NCI-H2196 (cell line): ENCODE results near the gene LST1.

Experiments
- DNase-seq: peaks from one replicate; lab custom pipeline; 2025; ENCODE audit not compliant: unreplicated experiment; lab: John Stamatoyannopoulos, UW

The LST1 gene

DNA sequence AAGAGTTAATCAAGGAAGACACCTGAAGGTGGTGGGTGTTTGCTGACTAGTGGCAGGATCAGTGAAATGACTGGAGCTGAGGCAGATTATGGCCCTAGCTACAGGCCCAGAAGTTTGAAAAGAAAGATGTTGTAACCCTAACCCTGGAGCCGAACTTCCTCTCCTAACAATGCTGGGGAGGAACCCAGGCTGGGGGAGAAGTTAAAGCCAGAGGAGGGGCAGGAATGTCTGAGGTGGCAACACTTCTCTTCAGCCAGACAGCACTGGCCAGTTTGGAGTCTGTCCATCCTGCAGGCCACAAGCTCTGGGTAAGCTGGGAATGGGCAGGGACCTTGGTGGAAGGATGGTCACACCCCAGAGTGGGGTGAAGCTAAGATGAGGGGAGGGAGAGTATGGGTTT, at the start of gene LST1:
LST1 (plus strand) TSS at position 270 of the 400 bp plus-strand sequence. CDS start 1,023 bp downstream, outside the sequence.
- no peak for DNase-seq

DNA sequence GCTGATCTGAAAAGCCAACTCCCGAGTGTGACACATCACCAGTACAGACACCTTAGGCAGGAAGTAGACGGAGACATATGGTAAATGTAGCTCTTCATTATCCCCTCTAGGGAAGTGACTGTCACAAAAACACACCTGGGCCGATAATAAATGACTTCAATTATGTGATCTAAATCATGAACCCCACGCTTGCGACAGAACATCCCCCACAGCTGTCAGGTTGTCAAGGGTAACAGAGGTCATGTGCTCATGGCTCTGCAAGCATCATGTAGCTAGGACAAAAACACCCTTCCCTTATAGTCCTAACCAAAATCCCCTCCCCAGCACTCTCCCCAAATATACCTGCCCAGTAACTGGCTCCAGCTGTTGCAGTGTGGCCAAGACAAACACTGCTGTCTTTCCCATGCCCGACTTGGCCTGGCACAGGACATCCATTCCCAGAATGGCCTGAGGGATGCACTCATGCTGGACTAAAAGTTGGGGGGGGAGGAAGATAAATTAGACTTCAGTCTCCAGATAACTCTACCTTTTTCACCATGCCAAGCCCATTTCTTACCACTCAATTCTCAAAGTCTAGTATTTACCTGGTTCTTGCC, 47.2 kb upstream of the LST1 start:
- no peak for DNase-seq

DNA sequence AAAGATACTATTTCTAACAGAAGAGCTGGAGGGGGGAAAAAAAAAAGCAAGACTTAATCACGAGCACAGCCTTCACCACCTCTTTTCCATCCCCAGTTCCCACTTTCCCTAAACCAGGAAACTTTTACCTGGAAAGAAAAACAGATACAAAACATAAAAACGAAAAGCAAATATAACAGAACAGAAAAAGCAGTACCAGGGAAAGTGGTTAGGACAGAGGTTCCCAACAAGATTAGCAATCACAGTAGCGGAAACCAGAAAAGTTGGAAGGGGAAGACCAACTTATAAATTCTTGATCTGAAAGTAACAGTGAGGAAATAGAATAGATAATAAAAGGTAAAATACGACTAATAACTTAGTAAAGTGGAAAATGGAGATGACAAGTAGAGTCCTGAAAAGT, 45.4 kb upstream of the LST1 start:
- no peak for DNase-seq

DNA sequence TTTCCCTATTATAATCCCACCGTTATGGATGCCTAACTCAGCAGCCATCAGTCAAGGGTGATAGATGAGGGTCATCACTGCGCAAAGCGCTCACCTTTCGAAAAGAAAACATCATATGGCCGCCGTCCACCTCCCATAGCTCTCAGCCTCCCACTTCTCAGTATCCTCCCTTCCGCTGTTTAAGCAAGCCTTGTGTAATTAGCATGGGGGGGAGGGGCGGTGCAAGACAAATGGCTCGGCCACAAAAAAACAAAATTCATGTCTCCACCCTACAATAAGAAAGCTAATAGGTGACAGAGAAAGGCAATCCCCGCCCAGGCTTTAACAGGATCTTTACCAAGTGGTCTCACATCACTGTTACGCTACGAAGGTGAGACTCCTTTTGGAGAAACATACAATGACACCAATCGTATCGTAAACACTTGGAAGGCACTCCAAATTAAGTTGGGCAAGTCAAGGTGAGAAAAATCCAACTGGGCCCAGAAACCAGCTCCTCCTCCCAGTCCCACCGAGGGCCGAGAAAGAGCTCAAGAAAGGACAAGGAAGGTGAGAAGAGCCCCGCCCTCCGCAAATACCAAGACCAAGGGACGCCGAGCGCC, 44.9 kb upstream of the LST1 start:
- DNase-seq: peak; percentile 43

DNA sequence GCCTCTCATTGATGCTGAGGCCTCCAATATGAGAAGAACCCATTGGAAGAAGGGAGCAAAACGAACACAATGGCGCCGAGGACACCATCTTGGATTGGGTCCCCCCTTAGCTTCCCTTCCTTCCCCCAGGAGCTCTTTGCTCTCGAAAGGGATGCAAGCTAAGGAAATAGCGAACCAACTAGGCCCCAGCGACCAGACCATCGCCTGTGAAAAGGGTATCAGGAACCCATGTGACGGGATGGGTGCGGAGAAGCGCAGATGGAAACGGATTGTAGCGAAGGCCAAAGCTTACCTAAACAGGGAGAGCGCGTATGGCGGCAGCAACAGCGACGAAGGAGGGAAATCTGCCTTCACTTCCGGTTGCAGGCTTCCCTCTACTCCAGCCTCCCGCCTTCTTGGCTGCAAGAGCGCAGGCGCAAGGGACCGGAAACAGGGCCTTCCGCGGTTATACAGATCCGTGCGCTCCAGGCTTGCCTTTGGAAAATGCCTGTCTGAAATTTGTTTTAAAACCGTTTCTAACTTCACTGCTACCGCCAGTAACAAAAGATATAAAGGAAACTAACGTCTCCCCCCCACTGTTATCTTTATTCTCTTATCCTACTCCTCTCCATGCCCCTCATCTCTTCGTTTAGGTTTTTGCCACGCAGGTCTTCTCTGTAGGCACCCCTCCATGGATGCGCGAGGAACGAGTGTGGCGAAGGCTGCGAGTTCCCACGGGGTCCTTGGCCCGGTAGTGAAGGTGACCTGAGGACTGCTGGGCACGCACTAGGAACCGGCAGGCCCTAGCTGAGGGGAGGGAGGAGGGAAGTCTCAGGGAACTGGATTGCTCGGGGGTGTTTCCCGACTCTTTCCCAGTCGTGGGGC, 44.2 kb upstream of the LST1 start, which contains the start of gene DDX39B:
DDX39B (minus strand) TSS at position 346 of the 864 bp plus-strand sequence. CDS start 1,471 bp downstream, outside the sequence.
- peak; percentile 96 for DNase-seq

DNA sequence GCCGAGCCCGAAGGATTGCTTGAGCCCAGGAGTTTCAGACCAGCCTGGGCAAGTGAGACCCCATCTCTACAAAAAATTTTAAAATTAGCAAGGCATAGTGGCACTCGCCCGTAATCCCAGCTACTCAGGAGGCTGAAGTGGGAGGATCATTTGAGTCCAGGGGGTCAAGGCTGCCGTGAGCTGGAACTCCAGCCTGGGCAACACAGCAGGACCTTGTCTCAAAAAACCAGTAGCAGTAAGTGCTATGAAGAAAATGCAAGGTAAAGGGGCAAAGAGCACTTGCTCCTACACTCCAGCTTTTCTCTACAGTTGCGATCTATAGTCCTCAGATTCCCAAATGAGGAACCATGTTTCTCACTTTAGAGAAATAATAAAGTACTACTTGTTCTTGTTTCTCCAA, 42.4 kb upstream of the LST1 start:
- DNase-seq: no peak

DNA sequence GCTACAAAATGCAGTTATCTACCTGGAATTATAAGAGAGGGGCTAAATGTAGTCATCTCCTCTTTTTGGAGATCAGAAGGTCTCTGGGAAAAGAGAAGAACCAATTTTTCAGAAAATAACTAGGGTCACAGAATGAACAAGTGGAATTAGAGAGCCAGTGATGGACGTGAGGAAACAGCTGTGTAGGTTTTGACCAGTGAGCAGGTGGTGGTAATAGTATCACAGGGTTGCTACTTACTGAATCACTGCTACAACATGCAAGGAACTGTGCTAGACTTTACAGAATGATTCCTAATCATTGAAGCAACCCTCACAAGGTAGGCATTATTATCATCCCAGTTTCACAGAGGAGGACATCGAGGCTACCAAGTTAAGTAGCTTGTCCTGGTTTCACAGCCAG, 41.4 kb upstream of the LST1 start:
- DNase-seq: no peak

DNA sequence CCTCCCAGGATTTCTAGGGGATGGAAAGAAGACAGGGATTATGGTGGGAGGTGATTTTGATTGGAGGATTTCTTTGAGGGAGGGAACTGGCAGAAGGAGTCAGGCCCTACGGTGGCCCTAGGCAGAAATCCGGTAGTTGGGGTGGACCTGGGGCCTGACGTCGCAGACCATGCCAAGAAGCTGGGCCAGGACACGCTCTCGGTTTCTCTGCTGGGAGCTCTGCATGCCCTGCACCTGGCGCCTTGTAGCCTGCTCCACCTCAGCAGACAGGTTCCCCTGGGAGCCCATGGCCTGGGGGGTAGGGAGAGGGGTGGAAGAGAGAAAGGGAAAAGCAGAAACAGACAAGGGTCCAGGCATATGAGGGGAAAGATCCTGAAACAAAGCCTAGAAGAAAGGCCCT, 40.8 kb upstream of the LST1 start:
- DNase-seq: no peak

DNA sequence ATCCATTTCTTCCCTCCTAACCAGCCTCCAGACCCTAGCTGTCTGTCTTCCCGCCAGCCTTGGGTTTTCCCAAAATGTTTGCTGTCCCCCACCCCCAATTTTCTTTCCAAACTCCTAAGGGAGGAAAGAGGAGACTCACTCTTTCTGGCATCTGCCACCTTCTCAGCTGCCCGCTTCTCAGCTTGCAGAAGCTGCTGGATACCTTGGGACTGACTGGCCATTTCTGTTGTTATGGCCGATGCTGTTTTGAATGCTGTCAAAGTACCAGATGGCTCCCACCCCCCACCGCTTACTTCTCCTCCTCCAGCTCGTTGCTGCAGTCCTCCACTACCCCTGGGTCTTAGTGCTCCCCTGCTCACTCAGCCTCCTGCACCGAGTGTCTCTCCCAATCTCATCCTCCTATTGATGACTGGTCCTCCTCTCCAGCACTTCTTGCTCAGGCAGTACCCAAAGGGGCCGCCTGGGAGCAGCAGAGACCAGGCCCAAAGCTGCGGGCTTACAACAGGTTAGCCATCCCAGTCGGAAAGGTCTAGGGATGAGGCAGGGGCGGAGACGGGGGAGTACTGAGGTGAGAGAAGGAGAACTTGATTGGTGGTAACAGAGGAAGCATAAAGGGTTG, 39.6 kb upstream of the LST1 start, which contains the start of gene ATP6V1G2:
ATP6V1G2 (minus strand) TSS at position 270 of the 619 bp plus-strand sequence; CDS start at position 221, 49 bp downstream.
- peak; percentile 93 for DNase-seq

DNA sequence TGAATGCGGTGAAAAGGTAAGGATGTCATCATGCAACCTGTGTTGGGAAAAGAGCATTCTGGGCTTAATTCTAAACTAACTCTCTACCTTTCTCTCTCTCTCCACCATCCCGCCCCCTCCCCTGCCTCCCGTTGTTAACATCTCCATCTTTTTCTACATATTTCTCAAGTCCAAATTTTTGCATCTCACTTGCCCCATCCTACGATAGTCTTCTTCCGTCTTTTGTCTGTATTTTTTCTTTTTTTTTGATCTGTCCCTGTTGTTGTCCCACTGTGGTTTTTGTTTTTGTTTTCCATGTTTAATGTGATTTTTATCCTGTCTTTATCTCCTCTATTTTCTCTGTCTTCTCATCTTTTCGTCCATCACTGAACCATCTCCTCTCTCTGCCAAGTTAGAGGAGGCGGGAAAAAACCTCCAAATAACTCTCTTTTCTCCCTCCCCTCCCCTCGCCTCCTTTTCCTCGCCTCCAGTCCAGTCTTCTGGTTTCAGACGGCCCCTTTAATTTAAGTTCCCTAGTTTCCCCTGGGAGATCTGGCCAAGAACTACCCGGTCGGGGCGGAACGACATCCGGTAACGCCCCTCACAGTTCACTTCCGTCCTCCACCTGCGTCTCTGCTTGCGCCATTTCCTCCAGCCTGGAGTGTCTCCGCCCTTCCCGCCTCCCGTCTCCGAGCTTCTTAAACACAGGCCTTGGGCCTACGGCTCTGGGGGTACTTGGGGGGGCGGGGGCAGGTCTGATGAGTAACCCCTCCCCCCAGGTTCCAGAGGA, 38.9 kb upstream of the LST1 start, which contains the start of gene NFKBIL1:
NFKBIL1 (plus strand) TSS at position 651 of the 769 bp plus-strand sequence; CDS start at position 738, 87 bp downstream.
- peak; percentile 94 for DNase-seq

DNA sequence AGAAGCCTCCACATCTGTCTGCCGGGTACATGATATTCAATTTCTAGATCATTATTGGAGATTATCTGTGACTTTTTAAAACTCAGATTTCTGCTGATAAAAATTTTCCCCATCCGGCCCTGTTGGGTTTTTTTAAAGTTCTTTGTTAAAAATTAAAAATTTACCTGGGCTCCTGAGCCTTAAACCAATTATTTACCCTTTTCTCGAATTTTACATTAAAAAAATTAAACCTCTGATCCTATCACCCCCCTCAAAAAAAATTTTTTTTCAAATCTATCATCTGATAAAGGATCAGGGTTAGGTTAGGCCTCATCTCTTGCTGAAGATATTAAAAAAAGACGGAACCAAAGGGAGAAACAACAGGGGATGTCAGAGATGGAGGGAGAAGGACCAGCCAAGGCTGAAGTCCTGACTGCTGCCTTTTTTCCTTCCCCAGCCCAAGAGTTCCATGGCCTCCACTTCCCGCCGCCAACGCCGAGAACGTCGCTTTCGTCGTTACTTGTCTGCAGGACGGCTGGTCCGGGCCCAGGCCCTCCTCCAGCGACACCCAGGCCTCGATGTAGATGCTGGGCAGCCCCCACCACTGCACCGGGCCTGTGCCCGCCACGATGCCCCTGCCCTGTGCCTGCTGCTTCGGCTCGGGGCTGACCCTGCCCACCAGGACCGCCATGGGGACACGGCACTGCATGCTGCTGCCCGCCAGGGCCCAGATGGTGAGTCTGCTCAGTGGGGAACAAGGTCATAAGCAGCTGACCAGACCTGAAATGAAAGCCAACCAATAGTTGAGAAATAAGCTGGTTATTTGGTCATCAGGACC, 38.1 kb upstream of the LST1 start:
- no peak for DNase-seq

DNA sequence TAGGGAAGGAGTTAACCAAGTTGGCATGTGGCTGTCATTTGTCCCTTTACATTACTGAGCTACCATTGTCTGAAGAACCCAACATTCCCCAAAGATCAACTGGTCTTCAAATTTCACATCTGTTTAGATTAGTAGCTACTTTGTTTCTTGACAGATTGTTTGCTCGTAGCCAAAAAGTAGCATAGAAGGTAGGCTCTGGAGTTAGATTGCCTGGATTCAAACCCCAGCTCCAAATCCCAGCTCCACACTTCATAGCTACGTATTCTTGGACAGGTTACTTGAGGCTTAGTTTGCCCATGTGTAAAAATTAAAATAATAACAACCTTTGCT, 37.6 kb upstream of the LST1 start:
- no peak for DNase-seq

DNA sequence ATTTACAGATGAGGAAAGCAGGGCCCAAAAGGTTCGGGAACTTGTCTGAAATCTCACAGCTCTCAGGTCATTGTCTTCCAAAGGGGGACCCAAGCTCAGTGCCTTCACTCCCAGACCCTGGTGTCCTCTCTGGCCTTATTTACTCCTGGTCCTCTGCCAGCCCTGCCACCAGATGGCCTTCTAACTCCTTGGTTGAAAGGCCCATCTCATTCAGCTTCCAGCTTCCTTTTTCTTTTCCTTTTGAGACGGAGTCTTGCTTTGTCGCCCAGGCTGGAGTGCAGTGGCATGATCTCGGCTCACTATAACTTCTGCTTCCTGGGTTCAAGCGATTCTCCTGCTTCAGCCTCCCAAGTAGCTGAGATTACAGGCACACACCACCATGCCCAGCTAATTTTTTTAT, 34.7 kb upstream of the LST1 start:
- peak; percentile 24 for DNase-seq

DNA sequence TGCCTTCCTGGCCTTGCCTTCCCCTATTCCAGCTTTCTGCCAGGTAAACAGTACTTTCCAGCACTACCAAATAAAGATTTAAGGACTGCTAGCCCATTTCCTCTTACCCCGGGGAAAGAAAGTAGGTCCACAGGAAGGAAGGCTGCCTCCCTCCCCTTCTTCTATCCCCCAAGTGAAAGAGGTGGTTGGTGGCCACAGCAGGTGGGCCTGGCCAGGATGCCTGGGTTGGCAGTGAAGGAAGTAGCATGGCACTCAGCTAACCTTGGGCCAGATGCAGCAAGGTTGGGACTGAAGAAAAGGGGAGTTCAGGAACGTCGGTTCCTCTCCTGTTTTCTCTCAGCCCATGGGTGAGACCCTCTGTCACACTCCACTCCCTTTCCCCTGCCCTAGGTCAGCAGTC, 29.8 kb upstream of the LST1 start:
- DNase-seq: no peak

DNA sequence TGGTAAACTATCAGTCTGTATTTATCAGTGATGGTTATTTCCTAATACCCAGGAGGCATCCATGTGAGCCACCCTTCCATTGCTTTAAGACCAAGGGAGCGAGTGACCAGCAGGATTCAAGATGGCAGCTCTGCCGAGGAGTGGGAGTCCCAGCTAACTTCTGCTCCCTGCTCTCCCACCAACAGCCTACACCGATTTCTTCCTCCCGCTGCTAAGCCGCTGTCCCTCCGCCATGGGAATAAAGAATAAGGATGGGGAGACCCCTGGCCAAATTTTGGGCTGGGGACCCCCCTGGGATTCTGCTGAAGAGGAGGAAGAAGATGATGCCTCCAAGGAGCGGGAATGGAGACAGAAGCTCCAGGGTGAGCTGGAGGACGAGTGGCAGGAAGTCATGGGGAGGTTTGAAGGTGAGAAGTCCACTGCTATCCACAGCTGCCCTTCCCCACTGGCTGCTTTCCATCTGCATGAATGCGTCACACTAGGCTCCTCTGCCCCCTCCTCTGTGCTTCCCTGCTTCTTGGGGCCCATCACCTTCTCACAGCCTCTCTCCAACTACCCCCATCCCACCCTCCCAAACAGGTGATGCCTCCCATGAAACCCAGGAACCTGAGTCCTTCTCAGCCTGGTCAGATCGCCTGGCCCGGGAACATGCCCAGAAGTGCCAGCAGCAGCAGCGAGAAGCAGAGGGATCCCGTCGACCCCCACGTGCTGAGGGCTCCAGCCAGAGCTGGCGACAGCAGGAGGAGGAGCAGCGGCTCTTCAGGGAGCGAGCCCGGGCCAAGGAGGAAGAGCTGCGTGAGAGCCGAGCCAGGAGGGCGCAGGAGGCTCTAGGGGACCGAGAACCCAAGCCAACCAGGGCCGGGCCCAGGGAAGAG, 28.4 kb upstream of the LST1 start:
- no peak for DNase-seq

DNA sequence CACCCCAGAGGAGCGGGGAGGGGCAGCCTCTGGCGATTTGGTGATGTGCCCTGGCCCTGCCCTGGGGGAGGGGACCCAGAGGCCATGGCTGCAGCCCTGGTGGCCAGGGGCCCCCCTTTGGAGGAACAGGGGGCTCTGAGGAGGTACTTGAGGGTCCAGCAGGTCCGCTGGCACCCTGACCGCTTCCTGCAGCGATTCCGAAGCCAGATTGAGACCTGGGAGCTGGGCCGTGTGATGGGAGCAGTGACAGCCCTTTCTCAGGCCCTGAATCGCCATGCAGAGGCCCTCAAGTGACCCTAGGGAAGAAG, 27.8 kb upstream of the LST1 start:
- DNase-seq: no peak

DNA sequence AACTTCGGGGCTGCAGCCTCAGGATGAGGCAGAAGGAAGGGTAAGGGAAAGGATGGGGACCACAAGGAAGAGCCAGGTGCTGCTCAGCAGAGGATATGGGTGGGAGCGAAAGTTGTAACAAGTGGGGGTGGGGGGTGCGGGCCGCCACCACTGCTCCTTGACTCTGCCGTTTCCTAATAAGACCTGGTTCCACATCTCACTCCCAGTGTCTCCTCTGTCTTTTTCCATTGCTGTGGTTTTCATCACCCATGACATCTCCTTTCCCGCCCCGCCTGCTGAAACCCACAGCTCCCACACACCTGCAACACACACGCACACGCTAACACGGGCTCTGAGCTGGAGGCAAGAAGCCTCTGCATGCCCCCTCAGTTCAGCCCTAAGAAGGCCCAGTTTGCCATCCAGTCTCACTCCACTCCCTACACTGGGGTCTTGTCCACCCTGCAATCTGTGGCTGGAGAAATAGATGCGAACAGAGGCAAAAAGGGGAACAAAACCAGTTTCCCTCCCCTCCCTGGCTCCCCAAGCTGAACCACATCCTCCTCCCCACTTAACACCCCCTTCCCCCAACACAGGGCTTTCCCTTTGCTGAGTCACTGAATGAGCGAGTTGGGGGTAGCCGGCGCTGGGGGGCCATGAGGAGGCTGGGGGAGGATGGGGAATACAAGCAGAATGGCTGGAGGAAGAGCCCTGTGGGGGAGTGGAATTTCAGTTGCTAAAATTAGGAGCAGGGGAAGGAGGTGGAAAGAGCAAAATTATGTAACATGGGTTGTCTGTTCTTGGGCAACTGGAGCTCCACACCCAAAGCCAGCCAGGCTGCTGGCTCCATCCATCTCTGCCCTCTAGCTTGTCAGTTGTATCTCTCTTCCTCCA, 27.2 kb upstream of the LST1 start:
- DNase-seq: no peak

DNA sequence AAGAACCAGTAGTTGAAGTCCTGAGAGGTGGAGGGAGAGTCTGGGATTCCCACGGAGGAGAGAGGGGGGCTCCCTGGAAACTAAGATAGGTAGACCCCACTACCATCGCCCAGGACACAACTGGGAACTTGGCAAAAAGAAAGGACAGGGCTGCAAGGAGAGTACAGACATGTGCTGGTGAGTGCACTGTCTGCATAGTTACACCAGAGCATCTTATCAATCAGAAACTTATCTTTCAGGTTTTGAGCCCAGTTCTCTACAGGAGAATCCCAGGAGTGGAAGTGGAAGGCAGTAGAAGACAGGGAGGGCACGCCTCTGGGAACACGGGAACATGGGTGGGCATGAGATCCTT, 26.5 kb upstream of the LST1 start:
- no peak for DNase-seq
